A549 (cell line): ENCODE results near the gene ALG10.

ENCODE experiments used
- EP300 ChIP-seq, 2 experiments: fragments of >200 bp; sonication (Bioruptor Twin); formaldehyde crosslinking; IDR thresholded peaks; 2 replicates in 1 of 2; 3 replicates in 1 of 2; pipeline ENCODE4 v1.6.1; 2016 to 2017
- MAZ ChIP-seq: fragments of 150-350 bp; IDR thresholded peaks from 2 replicates; pipeline ENCODE4 v1.6.1; 2014; ENCODE audit warnings: antibody characterized with exemption, low read depth, low read length, borderline replicate concordance
- RAD21 ChIP-seq, 2 experiments: fragments of >200 bp in 1 of 2; sonication (Bioruptor Twin) in 1 of 2; formaldehyde crosslinking in 1 of 2; IDR thresholded peaks in 1 of 2; conservative IDR thresholded peaks in 1 of 2; 2 replicates in 1 of 2; 3 replicates in 1 of 2; pipeline ENCODE4 v1.6.1; 2012 to 2018; ENCODE audit warnings: inconsistent platforms in 1 of 2
- RCOR1 ChIP-seq: fragments of 150-350 bp; IDR thresholded peaks from 2 replicates; pipeline ENCODE4 v1.6.1; 2014; ENCODE audit warnings: antibody characterized with exemption, low read length, low read depth
- SMC3 ChIP-seq: fragments of >200 bp; sonication (Bioruptor Twin); formaldehyde crosslinking; IDR thresholded peaks from 3 replicates; pipeline ENCODE4 v1.6.1; 2018; ENCODE audit warnings: inconsistent platforms
- TF ChIP-seq, protein P1 (sequence below): fragments of >200 bp; sonication (Bioruptor Twin); formaldehyde crosslinking; IDR thresholded peaks from 3 replicates; pipeline ENCODE4 v1.5.1; 2016

DNA sequence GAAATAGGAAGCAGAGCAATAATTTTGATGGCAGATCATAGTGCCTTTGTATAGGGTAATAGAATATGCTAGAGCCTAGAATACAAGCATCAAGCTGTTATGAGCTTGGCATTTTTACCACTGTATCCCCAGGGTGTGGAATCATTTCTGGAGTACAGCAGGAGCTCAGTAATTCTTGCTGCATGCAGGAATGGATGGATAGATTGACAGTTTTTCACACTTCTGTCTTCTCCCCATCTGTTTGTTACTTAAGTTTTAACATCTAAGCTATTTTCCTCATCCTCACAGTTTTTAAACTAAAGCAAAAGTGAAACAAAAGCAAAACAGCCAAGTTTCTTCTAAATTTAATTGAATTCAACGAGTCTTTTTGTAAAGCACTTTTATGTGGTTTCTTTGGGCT, 32.6 kb downstream of the ALG10 start:
- TF ChIP-seq, protein P1, sequence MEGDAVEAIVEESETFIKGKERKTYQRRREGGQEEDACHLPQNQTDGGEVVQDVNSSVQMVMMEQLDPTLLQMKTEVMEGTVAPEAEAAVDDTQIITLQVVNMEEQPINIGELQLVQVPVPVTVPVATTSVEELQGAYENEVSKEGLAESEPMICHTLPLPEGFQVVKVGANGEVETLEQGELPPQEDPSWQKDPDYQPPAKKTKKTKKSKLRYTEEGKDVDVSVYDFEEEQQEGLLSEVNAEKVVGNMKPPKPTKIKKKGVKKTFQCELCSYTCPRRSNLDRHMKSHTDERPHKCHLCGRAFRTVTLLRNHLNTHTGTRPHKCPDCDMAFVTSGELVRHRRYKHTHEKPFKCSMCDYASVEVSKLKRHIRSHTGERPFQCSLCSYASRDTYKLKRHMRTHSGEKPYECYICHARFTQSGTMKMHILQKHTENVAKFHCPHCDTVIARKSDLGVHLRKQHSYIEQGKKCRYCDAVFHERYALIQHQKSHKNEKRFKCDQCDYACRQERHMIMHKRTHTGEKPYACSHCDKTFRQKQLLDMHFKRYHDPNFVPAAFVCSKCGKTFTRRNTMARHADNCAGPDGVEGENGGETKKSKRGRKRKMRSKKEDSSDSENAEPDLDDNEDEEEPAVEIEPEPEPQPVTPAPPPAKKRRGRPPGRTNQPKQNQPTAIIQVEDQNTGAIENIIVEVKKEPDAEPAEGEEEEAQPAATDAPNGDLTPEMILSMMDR = no peak
- no peak for TF ChIP-seq RAD21 (conservative IDR thresholded peaks at IDR 0.05 in 1 of 2, IDR thresholded peaks at IDR 0.05 in 1 of 2)
- TF ChIP-seq EP300 (IDR thresholded peaks at IDR 0.05) = no peak
- no peak for TF ChIP-seq MAZ
- TF ChIP-seq SMC3 = no peak
- TF ChIP-seq RCOR1 = no peak
